GM12892 (cell line): Measurements from ENCODE around the gene SNX32.

Experiments
- POLR2A ChIP-seq: IDR thresholded peaks from 2 replicates; pipeline ENCODE4 v1.6.1; 2011; ENCODE audit warnings: low read depth, low read length, control low read depth
- TAF1 ChIP-seq: IDR thresholded peaks from 2 replicates; pipeline ENCODE4 v1.6.1; 2011; ENCODE audit warnings: low read depth, mild to moderate bottlenecking, control low read depth, low read length, borderline replicate concordance

- TF ChIP-seq TAF1 (no peak), POLR2A (no peak)
Measured at GRCh38 chr11:65802841-65803240, 30.9 kb upstream of the SNX32 start.
